Activated T-helper 1 cell treated with Interleukin-2 at 50 U/mL for 16 hours (primary cell): ENCODE data around the gene INHBB.
"Not testable (repeated sequence)": the region's sequence is repeated elsewhere in the genome, so short reads cannot be mapped to it uniquely, and the experiment has no call there.

Source experiments
- DNase-seq: peaks from one replicate; pipeline ENCODE4 v3.0.0-alpha.2; 2020; ENCODE audit warnings: low read depth

The INHBB gene

DNA sequence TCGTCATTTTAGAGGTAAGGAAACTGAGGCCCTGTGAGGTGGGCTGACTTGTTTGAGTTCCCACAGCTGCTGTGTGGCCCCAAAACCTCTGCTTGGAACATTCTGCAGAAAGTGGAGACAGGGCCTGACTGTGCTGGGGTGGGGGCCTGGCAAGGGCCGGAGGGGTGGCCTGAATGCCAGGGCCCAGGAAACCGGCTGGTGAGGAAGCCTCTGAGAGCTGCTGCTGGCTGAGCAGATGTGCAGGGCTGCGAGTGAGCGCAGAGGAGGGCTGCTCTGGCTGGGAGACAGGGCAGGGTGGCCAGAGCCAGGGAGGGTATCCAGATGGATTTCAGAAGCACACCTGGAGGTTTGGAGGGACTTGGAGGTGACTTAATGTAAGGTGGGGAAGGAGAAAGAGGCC, 29.9 kb upstream of the INHBB start:
- no peak for DNase-seq

DNA sequence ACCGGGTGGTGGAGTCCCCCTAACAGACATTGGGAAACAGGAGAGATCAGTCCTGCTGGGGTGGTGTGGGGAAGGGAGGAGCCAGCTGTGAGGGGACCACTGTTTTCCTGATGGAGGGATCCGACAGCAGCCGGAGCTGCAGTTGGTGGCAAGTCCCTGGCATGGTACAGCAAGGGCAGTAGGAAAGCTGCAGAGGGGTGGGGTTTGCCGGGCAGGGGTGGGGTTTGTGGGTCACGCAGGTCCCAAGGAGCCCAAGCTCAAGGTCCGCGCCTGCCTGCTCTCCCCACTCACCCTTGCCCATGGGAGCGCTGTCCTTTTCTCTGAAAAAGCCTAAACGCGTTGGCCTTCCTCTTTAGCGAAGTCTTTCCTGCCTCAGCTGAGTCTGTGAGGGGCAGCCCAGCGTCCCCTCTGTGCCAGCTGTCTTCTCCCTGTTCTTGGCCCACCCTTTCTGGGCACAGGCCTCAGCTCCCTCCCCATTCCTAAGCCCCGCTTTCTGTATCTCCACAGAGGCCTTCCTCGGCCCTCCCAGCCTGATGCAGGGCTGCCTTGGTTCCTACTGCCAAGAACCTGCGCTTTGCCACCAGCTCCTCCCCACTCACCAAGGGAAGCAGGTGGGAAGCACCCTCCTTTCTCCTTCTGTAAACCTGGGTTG, 29.3 kb upstream of the INHBB start:
- no peak for DNase-seq

DNA sequence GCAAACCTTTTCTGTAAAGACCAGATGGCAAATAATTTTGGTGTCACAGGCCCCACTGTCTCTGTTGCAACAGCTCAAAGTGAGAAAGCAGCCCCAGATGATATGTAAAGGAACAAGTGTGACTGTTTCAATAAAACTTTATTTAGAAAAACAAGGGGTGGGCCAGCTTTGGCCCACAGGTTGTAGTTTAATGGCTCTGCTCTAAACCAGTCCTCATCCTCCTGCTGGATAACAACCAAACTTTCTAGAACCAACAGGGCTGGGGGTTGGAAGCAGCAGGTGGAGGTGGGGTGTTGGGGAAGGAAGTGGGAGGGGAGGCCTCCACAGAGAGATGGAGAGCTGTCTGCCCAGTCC, 28.8 kb upstream of the INHBB start:
- DNase-seq, result no peak

DNA sequence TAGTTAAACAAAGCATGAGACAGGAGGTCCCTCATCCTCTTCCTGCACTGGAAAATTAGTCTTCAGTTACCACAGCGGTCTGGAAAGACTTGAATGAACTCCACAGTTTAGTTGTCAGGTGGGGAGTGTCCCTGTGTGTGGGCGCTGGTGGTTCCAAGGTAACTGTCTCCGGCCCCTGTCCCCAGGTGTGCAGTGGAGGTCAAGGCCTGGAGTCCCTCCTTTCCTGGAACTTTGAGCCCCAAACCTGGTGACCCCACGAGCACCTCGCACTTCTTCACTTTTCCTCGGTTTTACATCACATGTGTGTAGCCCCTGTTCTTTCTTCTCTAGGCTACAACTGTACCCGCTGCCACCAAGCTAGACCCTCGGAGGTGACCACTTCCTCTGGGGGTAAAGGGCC, 28.0 kb upstream of the INHBB start:
- DNase-seq, result no peak

DNA sequence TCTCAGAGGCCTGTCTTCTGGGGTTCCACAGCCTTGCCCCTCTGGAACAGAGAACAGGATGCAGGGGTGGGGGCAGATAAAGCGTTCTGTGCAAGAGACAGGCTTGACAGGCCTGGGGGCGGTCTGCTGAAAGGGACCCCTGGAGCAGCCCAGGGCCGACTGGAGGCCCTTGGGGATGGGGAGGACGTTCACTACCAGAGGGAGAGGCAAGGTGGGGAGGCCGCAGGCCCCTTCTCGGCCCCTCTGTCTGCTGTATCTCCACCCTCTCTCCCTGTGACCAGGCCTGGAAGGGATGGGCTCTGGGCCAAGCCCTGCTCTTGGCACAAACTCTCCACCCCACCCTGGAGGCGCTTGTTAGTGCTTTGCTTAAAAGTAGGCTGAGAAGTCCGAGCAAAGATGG, 27.3 kb upstream of the INHBB start:
- no peak for DNase-seq

DNA sequence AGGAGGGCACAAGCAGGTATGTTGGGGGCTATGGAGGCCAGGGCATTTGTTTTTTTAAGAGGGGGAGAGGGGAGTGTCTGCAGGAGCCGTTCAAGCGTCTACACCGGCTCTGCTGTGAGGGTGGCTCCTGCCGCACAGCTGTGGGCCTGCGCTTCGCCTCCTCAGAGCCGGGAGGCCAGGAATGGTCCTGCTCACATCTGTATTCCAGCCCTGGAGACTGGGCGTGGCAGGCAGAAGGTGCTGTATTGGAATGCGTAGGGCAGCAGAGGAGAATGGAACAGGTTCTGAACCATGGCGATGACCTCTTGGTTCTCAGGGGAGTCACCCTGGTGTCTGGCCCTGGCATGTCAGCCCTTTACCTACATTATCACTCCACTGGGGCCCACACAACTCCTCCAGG, 26.8 kb upstream of the INHBB start:
- no peak for DNase-seq

DNA sequence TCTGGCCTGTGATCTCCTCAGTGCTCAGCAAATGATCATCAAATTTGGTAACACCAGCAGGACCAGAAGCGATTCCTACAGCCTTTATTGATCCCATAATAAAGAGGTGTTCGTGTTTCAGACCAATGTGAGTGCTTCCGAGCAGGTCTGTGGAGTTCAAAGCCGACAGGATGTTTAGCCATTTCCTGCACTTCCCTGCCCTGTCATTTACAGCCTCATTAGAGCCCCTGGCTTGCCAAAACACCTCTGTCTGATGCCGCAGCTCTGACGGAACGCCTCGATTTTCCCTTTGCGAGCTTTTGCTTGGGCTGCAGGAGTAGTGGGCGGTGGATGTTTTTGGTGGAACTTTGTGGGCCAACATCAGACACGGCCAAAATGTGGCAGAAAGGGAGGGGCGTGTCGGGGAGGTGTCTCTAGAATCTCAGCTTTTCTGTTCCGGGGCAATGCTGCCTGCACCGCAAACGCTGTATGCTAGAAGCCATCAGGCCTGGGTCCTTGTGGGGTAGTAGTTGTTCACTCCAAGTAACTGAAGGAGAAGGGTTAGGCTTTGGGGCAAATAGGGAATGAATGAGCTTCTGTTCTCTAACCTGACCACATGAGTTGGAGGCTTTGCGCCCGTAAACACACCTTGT, 26.1 kb upstream of the INHBB start:
- no peak for DNase-seq

DNA sequence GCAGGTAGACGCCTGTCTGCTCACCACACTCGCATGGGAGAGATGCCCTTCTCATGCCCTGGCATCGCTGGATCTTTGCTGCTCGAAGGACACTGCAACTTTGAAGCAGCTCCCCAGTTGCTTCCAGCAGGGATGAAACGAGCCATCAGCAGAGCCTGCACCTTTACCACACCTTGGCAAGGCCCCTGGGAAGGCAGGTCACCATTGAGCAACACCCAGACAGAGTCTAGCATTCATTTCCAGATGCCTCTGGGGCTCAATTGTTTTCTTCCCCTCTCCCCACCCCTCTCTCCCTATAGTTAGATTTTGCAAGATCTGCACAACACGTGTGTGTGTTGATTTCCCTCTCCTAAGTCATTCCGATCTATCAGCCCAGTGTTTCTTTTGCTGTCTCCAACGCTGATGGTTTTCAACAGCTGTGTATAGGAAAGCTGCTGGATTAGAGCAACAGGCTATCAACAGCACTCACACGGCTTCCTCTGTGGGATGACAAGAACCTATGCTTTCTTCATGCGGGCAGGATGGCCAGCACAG, 25.6 kb upstream of the INHBB start:
- no peak for DNase-seq

DNA sequence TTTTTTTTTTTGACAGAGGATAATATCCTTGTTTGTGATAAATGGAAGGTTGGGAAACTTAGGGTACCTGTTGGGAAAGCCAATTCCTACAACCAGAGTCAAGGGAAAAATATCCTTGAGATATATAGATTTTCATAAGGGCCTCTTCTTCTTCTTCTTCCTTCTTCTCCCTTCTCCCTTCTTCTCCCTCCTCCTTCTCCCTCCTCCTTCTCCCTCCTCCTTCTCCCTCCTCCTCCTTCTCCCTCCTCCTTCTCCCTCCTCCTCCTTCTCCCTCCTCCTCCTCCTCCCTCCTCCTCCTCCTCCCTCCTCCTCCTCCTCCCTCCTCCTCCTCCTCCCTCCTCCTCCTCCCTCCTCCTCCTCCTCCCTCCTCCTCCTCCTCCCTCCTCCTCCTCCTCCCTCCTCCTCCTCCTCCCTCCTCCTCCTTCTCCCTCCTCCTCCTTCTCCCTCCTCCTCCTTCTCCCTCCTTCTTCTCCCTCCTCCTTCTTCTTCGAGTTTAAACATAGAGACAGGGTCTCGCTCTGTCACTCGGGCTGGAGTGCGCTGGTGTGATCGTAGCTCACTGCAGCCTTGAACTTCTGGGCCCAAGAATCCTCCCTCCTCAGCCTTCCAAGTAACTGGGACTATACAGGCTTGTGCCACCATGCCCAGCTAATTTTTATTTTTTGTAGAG, 24.9 kb upstream of the INHBB start:
- DNase-seq, result not testable (repeated sequence)

DNA sequence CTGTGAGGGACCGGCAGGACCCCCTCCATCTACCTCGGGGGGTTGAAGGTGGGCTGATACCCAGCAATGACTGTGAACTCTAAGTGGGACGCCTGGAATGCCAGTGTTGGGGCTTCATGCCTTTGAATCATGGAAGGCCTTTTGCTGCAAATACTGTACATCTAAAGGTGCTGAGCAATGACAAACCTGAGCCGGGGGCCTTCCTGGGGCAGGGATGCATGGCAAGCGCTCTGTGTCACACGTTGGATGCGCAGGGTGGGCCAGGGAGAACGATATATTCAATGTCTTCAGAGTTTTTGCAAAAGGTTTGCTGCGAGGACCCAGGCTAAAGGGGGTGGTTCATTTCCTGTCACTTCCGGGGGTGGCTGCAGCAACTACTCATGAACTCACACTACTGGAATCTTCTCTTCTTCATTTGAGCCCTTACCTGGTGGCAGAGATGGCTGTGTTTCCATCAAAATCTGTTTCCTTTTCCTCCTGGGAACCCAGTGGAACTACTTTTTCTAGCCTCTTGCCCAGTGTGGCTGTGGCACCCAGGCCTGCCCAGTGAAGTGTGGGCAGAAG, 24.1 kb upstream of the INHBB start:
- no peak for DNase-seq

DNA sequence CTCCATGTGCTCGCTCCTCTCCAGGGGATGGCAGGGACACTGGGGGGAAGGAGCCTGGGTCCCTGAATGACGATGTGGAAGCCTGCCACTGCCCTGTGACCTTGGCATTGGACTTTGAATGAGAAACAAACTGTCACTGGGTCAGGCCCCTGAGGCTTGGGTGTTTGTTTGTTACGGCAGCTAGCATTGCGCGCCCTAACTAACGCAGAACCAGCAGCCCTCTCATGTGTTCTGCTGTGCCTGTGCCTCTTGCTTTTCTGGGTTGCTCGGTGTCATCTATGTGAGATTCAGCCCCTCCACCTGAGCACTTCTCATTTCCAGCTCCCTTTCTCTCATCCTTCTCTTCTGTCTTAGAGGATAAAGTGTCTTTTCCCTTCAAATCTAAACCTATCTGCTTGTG, 23.6 kb upstream of the INHBB start:
- DNase-seq, result no peak

DNA sequence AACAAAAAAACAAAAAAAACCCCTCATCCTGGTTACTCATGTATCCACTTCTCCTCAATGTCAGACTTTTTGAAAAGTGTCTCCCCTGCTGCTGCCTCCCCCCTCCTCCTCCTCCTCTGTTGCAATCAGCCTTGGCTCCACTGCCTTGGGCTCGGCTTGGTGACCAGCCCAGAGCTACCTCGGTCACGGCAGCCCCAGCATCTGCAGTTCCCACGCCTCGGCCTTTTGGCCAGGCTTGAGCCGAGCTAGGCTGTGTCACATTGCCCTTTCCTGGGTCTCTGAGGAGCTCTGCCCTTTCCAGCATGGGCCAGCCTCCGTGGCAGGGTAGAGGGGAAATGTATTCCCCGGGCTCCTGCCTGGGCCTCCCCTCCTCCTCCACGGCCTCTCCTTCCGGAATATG, 22.7 kb upstream of the INHBB start:
- DNase-seq, result no peak

DNA sequence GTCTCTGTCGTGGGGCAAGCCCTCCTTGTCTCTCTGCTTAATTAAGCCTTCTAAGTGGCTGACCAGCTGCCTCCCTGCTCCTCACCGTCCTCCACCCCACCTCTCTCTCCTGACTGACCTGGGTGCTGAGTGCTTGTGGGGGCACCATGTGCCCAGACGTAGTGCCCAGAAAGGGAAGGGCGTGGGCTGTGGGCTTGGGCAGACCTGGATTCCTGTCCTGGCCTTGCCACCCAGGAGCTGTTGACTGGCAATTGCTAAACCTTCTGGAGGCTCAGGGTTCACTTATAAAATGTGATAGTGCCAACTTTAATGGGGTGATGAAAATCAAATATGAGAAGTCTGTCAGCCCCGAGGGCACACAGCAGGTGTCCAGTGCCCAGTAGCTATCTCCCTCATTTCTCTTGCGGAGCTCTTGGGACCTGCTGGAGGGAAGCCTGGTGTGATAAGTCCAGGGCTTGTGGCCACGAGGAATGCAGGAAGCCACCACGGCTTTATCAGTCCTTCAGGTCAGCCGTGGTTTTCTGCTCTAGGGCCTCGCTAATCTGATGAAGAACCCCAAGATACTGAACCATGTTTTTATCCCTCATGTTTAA, 22.0 kb upstream of the INHBB start:
- DNase-seq, result no peak

DNA sequence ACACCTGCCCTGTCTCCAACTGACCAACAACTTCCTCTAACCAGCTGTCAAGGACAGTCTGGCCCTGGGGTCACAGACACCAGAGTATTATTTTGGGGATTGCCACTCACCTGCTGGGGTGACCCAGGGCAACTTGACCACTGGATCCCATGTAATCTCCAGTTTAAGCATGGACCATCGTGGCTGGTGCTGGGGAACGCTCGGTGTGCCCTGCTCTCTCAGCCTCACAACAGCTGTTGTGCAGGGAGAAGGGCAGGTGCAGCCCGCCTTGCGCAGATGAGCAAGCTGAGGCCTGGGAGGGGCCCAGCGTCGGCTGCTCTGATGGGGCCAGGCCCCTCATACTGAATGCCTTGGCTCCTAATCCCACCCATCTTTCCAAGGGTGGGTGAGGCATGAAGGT, 21.0 kb upstream of the INHBB start:
- no peak for DNase-seq

DNA sequence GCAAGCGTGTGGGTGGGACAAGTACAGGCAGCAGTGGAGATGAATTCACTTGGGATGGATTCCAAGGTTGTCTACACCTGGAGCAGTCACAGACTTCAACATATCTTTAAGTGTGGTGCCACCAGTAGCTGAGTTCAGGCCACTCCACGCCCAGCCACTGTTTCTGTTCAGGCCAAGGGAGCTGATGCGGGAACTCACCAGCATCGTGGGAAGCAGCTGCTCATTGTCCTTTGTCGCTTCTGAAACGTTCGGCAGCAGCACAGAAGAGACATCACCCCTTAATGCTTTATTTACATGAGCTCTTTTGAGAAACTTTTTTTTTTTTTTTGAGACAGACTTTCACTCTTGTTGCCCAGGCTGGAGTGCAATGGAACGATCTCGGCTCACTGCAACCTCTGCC, 19.9 kb upstream of the INHBB start:
- DNase-seq, result no peak

DNA sequence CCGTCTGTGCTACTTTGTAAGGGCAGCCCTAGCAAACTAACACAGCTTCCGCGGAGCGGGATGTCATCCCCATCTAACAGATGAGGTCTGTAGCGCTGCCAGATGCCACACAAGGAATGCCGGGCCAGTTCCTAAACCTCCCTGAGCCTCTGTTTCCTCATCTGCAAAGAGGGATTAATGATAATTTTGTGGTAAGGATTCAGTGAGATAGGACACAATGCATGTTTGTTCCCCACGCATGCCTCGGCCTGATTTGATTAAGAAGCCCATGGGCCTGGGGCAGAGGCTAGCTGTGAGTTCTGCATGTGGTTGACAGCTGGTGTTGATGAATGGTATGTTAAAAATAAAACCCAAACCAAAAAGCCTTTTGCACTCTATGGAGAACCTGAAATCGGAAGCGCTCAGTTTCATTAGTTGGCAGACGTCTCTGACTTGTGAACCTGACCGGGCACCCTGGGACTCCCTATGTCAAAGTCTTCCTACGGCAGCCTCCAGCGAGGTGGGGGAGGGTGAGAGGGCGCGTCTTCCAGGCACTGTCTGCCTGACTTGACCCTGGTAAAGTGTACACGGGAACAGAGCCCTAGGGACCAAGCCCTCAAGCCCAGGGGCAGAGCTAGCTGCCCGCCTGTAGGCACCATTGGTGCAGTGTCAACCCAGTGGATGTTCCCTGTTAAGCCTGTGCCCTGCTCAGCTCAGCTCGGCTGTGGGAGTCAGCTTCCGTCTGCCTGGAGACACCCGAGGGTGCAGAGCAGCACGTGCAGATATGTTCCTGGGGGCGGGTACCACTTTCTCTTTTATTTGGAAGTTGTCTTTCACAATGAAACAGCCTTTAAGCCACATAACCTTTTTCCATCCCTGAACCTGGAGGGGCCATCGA, 14.8 kb upstream of the INHBB start:
- no peak for DNase-seq

DNA sequence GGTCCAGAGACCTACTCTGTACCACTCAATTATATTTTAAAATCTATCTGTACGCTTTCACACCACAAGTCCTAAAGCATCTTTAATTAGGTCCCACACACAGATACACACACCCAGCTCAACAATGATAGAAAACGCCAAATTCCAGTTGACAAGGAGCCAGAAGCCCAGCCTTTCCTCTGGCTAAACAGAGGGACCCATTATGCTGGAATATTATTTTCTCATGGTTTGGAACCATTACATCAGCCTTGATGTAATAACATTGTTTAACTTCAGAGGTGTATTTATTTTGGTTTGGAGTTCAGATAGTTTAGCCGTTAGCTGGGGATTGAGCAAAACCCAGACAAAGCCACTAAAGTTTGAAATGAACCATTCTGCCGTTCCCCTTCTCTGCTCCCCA, 14.0 kb upstream of the INHBB start:
- no peak for DNase-seq

DNA sequence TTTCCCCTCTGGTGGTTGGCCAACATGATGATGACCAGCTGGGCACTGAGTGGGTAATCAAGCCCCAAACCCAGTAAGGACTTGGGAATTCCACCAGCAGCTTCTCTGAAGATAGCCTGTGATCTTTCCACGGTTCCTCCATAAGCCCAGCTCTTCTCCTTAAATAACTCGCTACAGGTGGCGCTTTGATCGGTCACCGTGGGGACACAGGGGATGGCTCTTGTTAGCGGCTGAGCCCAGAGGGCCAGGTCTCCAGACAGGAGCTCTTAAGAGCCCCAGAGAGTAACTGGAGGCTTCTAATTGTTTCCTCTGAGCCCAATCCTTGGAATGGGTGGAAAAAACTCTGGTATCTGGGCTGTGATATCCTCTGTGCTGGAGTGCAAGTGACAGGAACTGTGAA, 13.6 kb upstream of the INHBB start:
- DNase-seq, result no peak

DNA sequence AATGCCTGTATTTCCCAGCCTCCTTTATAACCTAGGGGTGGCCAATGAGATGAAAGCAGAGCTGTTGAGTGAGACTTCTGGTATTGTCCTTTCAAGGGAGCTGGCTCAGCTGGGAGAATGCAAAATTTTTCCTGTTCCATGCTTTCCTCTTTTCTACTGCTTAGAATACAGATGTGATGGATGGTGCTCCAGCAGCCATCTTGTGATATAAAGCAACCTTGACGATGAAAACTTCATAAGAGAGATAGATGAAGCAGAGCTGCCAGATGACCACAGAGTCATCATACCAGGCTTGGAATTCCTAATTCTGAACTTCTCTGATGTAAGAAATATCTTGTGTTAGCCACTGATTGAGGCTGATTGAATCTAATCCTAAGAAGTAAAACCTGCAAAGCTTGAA, 11.9 kb upstream of the INHBB start:
- no peak for DNase-seq

DNA sequence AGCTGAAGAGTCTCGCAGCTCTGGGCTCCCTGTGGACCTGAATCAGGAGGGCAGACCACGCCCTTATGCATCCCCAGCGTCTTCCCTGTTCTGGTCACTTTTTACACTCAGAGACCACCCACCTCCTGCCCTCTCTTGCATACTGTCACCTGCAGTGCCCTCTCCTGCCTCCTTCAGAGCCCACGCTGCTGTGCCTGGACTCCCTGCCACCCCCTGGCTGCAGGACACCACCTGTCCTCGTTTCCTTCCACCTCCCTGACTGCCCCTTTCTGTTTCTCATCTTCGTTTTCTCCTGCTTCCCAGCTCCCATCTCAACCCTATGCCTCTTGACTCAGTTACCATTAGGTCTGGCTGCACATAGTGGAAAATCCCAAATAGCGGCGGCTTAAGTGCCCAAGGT, 9.2 kb upstream of the INHBB start:
- DNase-seq, result no peak

DNA sequence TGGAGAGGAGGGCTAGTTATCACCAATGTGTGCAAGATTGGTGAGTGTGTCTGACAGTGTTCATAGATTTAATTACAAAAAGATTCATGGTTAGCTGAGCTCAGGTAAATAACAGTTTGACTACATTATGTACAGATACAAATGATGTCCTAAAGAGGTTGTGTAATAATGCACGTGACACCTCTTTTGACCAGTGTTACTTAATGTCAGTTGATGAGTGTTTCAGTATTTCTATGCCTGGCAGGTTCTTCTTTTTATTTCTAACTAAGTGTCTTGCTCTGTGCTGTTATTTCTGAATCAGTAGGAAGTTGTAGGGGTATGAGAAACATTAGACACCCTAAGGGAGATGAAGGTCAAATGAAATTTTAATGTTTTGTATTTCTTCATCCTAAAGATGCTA, 7.9 kb upstream of the INHBB start:
- DNase-seq, result no peak

DNA sequence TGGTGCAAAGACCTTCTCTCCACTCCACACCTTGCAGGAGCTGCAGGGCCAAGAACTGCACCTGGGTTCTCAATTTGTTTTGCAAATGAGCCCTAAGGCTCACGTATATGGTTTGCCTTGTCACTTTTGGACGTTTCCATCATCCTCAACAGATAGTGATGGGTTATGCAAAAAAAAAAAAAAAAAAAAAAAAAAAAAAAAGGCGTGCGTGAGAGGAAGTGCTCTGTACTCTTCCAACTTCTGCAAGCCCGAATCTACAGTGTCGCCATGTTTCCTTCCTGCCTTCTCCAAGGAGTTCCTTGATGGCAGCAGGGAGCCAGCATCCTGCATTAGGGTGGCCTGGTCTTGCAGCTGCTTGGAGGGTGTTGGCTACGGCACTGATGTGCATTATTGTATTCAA, 4.0 kb upstream of the INHBB start:
- DNase-seq, result no peak
